PC-3 (cell line): Measurements from ENCODE around the gene GALNT2.

Experiments used
- CTCF ChIP-seq: fragments of 300-600 bp; sonication (generic); conservative IDR thresholded peaks from 2 replicates; pipeline ENCODE4 v1.5.1; 2017; ENCODE audit warnings: antibody characterized with exemption, low read depth, mild to moderate bottlenecking, low read length
- EZH2 ChIP-seq: fragments of 300-600 bp; sonication (generic); IDR thresholded peaks from one replicate; pipeline ENCODE4 v1.6.1; 2017; ENCODE audit warnings: antibody characterized with exemption, mild to moderate bottlenecking, low read length; ENCODE audit not compliant: unreplicated experiment
- EZH2phosphoT487 ChIP-seq: fragments of 300-600 bp; sonication (generic); IDR thresholded peaks from 2 replicates; pipeline ENCODE4 v1.6.1; 2018; ENCODE audit warnings: mild to moderate bottlenecking, antibody characterized with exemption, low read length, borderline replicate concordance

- no peak for TF ChIP-seq CTCF
- TF ChIP-seq EZH2, result no peak
- TF ChIP-seq EZH2phosphoT487, result no peak
Observed at GRCh38 chr1:230071316-230071715, 4.3 kb downstream of the GALNT2 start.
